Measurements from ENCODE around the gene PDLIM4. TPM values are rescaled to one million over a fixed set of nuclear protein-coding genes. Genes with fewer than 3 reads are reported as not detected.

The PDLIM4 gene
- total and polyA plus RNA-seq, 3 donors from 2014 or later, result 11.8 to 20.5 (median 18.5) TPM

DNA sequence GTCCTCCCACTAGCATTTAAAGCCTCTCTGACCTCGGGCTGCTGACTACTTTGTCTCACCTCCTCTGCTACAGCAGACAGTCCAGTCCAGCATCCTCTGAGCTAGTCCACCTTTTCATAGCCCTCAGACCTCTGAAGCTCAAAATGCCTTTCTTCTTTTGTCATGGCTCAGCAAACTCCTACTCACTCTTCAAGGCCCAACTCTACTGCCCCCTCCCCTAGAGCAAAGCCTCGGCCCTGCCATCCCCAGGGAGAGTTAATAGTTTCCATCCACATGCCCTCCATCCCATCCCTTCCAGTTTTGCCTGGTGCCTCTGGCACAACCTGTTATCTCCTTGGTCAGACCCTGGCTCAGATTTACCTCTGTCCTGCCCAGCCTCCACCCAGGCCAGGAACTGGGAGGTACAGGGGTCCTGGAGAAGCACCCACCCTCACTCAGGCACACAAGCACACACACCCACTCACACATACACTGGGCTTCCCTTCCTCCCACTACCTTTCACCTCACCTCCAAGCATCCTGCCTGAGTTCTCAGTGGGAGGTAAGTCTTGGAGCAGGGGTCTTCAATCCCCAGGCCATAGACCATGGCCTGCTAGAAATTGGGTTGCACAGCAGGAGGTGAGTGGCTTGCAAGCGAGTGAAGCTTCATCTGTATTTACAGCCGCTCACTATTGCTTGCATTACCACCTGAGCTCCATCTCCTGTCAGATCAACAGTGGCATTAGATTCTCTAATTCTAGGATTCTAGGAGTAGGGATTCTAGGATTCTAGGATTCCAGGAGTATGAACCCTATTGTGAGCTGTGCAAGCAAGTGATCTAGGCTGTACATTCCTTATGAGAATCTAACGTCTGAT is 18.1 kb downstream of the PDLIM4 start:
- no peak overlapping the region for H3K27ac ChIP-seq
- WGBS, 2 donors, result 89 to 94% methylated on average over 5 of the region's 5 CpGs
- H3K9me3 ChIP-seq, result no peaks in the 10 kb centered on the region
- DNase-seq, result no peak
- no peak overlapping the region for H3K4me3 ChIP-seq
- no peaks in the 10 kb centered on the region for H3K4me1 ChIP-seq
- no peaks in the 10 kb centered on the region for H3K27me3 ChIP-seq
- TF ChIP-seq POLR2A (IDR thresholded peaks at IDR 0.05) (no peak), CTCF (IDR thresholded peaks at IDR 0.05) (no peak)
- H3K36me3 ChIP-seq (ENCODE audit: low read depth, missing control alignments), result no peaks in the 10 kb centered on the region
- intact Hi-C loops (cut with DNase I; ENCODE audit: low total_unique reads), result loop anchor here (10.0 kb wide), 1 partner anchor 219 kb away; the partner anchor contains the start of gene IRF1

DNA sequence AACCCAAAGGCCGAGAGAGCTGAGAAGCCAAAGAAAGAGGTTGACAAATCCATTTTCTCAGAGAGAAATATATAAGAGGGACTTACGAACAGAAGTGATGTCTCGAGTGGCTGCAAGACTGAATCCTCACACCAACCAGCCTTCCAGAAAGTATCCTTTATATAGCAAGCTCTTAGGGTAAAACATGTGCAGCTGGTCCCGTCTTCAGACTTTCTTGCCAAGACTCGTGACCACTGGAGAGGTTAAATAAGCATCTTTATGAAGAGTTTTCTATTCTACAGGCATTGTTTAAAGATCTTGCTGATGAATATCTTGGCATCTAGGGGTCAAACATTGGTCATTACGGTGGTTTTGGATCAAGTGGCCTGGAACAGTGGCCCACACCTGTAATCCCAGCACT is 19.8 kb downstream of the PDLIM4 start:
- H3K4me1 ChIP-seq, result no peaks in the 10 kb centered on the region
- no peaks in the 10 kb centered on the region for H3K36me3 ChIP-seq (ENCODE audit: low read depth, missing control alignments)
- TF ChIP-seq POLR2A (IDR thresholded peaks at IDR 0.05) (no peak), CTCF (IDR thresholded peaks at IDR 0.05) (no peak)
- intact Hi-C loops (cut with DNase I; ENCODE audit: low total_unique reads), result loop anchor here (10.0 kb wide), 1 partner anchor 218 kb away; the partner anchor contains the start of gene IRF1
- WGBS, 2 donors, result 84 to 86% methylated on average over 6 of the region's 6 CpGs
- no peak for DNase-seq
- no peaks in the 10 kb centered on the region for H3K9me3 ChIP-seq
- H3K27me3 ChIP-seq, result no peaks in the 10 kb centered on the region
- H3K4me3 ChIP-seq, result no peak overlapping the region
- H3K27ac ChIP-seq, result no peak overlapping the region

GRCh38 chr5:132277971-132278853 is 20.7 kb downstream of the PDLIM4 start:
- no peaks in the 10 kb centered on the region for H3K36me3 ChIP-seq (ENCODE audit: low read depth, missing control alignments)
- intact Hi-C loops (cut with DNase I; ENCODE audit: low total_unique reads), result loop anchor here (10.0 kb wide), 1 partner anchor 217 kb away; the partner anchor contains the start of gene IRF1
- WGBS, 2 donors, result 96% methylated on average over 6 of the region's 6 CpGs
- H3K27me3 ChIP-seq, result no peaks in the 10 kb centered on the region
- H3K4me3 ChIP-seq, result no peak overlapping the region
- H3K9me3 ChIP-seq, result no peaks in the 10 kb centered on the region
- no peak overlapping the region for H3K27ac ChIP-seq
- TF ChIP-seq CTCF (IDR thresholded peaks at IDR 0.05) (no peak), POLR2A (IDR thresholded peaks at IDR 0.05) (no peak)
- no peaks in the 10 kb centered on the region for H3K4me1 ChIP-seq
- no peak for DNase-seq

GRCh38 chr5:132279801-132280200 is 22.3 kb downstream of the PDLIM4 start:
- Histone ChIP-seq H3K4me1 (no peaks in the 10 kb centered on the region), H3K9me3 (no peaks in the 10 kb centered on the region), H3K4me3 (no peak overlapping the region), H3K27ac (no peak overlapping the region), H3K27me3 (no peaks in the 10 kb centered on the region), H3K36me3 (ENCODE audit: low read depth, missing control alignments) (no peaks in the 10 kb centered on the region)
- intact Hi-C loops (cut with DNase I; ENCODE audit: low total_unique reads), result loop anchor here (10.0 kb wide), 1 partner anchor 215 kb away; the partner anchor contains the start of gene IRF1
- TF ChIP-seq CTCF (IDR thresholded peaks at IDR 0.05) (no peak), POLR2A (IDR thresholded peaks at IDR 0.05) (no peak)
- DNase-seq, result no peak
- WGBS, 2 donors, result 90% methylated on average over 3 of the region's 3 CpGs; no CpG with 5 or more reads in 1 of the 2 donors

Data from testis (tissue), 3 donors.